HFFc6 (cell line): Measurements from ENCODE around the gene SLC35B1. TPM values are rescaled to one million over a fixed set of nuclear protein-coding genes. Genes with fewer than 3 reads are reported as not detected.

Experiments
- DNase-seq: peaks from one replicate; pipeline ENCODE4 v3.0.0-alpha.2; 2018
- H3K27ac Mint-ChIP-seq: 2 replicates; pipeline ENCODE4 v1.8.0; 2020; ENCODE audit warnings: mild to moderate bottlenecking, mixed read lengths
- H3K27me3 Mint-ChIP-seq: 2 replicates; pipeline ENCODE4 v1.8.0; 2021; ENCODE audit warnings: mild to moderate bottlenecking, moderate library complexity, mixed read lengths; ENCODE audit not compliant: insufficient read depth
- H3K36me3 Mint-ChIP-seq: 2 replicates; pipeline ENCODE4 v1.8.0; 2021; ENCODE audit warnings: low read depth, mixed read lengths
- H3K4me1 Mint-ChIP-seq: 2 replicates; pipeline ENCODE4 v1.8.0; 2020; ENCODE audit warnings: low read depth, mixed read lengths
- H3K4me3 Mint-ChIP-seq: 2 replicates; pipeline ENCODE4 v1.8.0; 2020; ENCODE audit warnings: mild to moderate bottlenecking, moderate library complexity, mixed read lengths
- H3K9me3 Mint-ChIP-seq: 2 replicates; pipeline ENCODE4 v1.8.0; 2020; ENCODE audit warnings: mild to moderate bottlenecking, mixed read lengths
- CTCF ChIP-seq: fragments of 200-600 bp; sonication (generic); IDR thresholded peaks from 2 replicates; pipeline ENCODE4 v1.5.0; 2021; ENCODE audit warnings: antibody characterized with exemption, mild to moderate bottlenecking
- total RNA-seq, 6 experiments: library from RNA; stranded (reverse); fragmentation: NEBNext Ultra II Directional; extraction: Animal tissue kit (Norgen Biotek cat#: 25700); gene quantifications; 2 replicates in 1 of 6; 3 replicates in 5 of 6; pipeline ENCODE4 v1.2.3, GENCODE V29; 2021

SLC35B1 gene
- total RNA-seq, 6 experiments from 2014 or later = 78.2 to 117 (median 88.4) TPM

DNA sequence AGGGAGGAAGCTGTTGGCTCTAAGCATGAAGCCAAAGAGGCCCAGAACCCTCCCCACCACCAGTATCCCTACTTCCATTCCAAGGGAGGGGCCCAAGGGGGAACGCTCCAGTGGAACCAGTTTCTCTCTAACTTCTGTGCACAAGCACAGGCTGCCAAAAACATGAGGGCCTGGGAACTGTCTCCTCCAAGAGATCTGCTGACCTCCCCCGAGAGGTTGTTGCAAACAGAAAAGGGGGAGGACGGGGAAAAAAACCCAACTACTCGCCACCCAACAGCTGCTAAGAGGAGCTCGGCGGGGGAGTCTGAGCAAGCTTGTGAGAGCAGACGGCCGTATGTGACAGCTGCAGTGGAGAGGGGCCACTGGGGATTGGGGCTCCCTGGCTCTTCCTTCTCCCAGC lies 15.7 kb upstream of the SLC35B1 start:
- Mint-ChIP-seq H3K9me3 (no peaks in the 10 kb centered on the region), H3K27ac (no peak overlapping the region), H3K4me3 (no peak overlapping the region), H3K4me1 (no peaks in the 10 kb centered on the region), H3K36me3 (no peaks in the 10 kb centered on the region; the same call in 1 of the 2 replicates), H3K27me3 (peaks cover 21% of the 10 kb centered on the region)
- no peak for DNase-seq
- TF ChIP-seq CTCF = no peak

DNA sequence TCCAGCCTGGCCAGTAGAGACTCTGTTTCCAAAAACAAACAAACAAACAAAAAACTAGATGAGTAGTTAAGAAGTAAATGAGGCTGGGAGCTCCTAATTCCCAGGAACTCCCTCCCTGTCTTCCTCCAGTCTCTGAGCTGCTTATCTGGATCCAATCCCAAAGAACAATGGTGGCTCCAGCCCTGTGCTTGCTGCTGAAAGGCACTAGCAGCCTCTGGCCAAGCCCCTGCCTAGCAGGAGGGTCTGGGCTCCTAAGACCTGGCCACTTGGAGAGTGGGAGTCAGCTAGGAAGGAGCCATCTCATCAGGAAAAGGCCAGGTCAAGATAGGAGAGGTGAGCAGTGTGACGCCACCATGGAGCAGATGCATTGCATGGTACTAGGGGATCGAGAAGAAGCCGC lies 14.3 kb upstream of the SLC35B1 start:
- no peak for TF ChIP-seq CTCF
- no peak overlapping the region for H3K4me3 Mint-ChIP-seq
- no peaks in the 10 kb centered on the region for H3K4me1 Mint-ChIP-seq
- DNase-seq = no peak
- no peak overlapping the region for H3K27ac Mint-ChIP-seq
- H3K27me3 Mint-ChIP-seq = peaks cover 19% of the 10 kb centered on the region
- no peaks in the 10 kb centered on the region for H3K9me3 Mint-ChIP-seq
- H3K36me3 Mint-ChIP-seq = no peaks in the 10 kb centered on the region; the same call in 1 of the 2 replicates

- DNase-seq = no peak
- Mint-ChIP-seq H3K9me3 (no peaks in the 10 kb centered on the region), H3K27ac (no peak overlapping the region), H3K36me3 (no peaks in the 10 kb centered on the region), H3K4me3 (no peak overlapping the region), H3K27me3 (peaks cover 15% of the 10 kb centered on the region), H3K4me1 (no peaks in the 10 kb centered on the region)
- TF ChIP-seq CTCF = no peak
Measured at GRCh38 chr17:49717371-49717861, 9.7 kb upstream of the SLC35B1 start.

- no peak overlapping the region for H3K4me3 Mint-ChIP-seq
- H3K27me3 Mint-ChIP-seq = peaks cover 20% of the 10 kb centered on the region
- H3K4me1 Mint-ChIP-seq = no peaks in the 10 kb centered on the region
- no peak for DNase-seq
- no peaks in the 10 kb centered on the region for H3K36me3 Mint-ChIP-seq
- no peak for TF ChIP-seq CTCF
- no peak overlapping the region for H3K27ac Mint-ChIP-seq
- no peaks in the 10 kb centered on the region for H3K9me3 Mint-ChIP-seq
Measured at GRCh38 chr17:49716668-49717364, 9.1 kb upstream of the SLC35B1 start.

DNA sequence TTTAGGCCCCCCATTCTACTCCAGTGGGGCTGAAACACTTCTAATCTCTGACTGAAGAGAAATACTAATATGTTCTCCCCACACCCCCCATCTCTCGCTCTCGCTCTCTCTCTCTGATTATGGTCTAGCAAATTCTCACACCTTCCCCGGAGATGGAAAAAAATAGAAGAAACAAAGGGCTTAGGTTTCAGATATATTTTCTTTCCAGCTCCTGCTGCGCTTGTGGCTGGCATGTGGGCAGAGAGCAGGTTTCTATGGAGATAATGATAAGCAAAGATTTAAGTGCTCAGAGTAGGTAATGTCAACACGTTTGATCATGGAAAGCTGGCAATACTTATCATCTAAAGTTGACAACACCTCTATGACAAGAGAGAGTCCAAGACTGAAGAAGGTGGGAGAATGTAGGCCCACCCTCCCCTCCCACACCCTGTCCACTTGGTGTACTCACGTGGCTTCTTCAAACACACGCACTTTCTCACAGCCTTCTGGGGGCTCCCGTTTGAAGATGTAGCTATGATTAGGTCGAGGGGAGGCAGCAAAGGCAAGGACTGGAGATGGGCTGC lies 8.0 kb upstream of the SLC35B1 start:
- TF ChIP-seq CTCF = no peak
- no peaks in the 10 kb centered on the region for H3K4me1 Mint-ChIP-seq
- no peak for DNase-seq
- H3K9me3 Mint-ChIP-seq = no peaks in the 10 kb centered on the region
- H3K36me3 Mint-ChIP-seq = no peaks in the 10 kb centered on the region
- H3K27ac Mint-ChIP-seq = no peak overlapping the region
- peaks cover 24% of the 10 kb centered on the region for H3K27me3 Mint-ChIP-seq
- no peak overlapping the region for H3K4me3 Mint-ChIP-seq
